WERI-Rb-1 (cell line): ENCODE results near the gene CDHR1.

Experiments used
- DNase-seq: peaks from one replicate; pipeline ENCODE4 v3.0.0-alpha.2; 2020
- H3K27ac ChIP-seq: fragments of 250-450 bp; sonication (Bioruptor Pico); 2 replicates; pipeline ENCODE4 v1.5.1; 2020; ENCODE audit warnings: mild to moderate bottlenecking, moderate library complexity
- H3K27me3 ChIP-seq: fragments of 250-450 bp; sonication (Bioruptor Pico); 2 replicates; pipeline ENCODE4 v1.5.1; 2021; ENCODE audit warnings: mild to moderate bottlenecking, low read depth, moderate library complexity; ENCODE audit not compliant: insufficient read depth, severe bottlenecking
- H3K36me3 ChIP-seq: fragments of 250-450 bp; sonication (Bioruptor Pico); 2 replicates; pipeline ENCODE4 v1.5.1; 2020; ENCODE audit warnings: mild to moderate bottlenecking, moderate library complexity
- H3K4me3 ChIP-seq: 2 replicates; pipeline ENCODE4 v1.5.1; 2011; ENCODE audit warnings: low read depth, mild to moderate bottlenecking, control low read depth, low read length
- H3K9me3 ChIP-seq: fragments of 250-450 bp; sonication (Bioruptor Pico); 2 replicates; pipeline ENCODE4 v1.5.1; 2021; ENCODE audit warnings: mild to moderate bottlenecking, moderate library complexity; ENCODE audit not compliant: severe bottlenecking
- TF ChIP-seq, protein P1 (sequence below): IDR thresholded peaks from 2 replicates; pipeline ENCODE4 v1.5.1; 2011; ENCODE audit warnings: low read depth, mild to moderate bottlenecking, control low read depth, inconsistent platforms, low read length

Gene CDHR1

DNA sequence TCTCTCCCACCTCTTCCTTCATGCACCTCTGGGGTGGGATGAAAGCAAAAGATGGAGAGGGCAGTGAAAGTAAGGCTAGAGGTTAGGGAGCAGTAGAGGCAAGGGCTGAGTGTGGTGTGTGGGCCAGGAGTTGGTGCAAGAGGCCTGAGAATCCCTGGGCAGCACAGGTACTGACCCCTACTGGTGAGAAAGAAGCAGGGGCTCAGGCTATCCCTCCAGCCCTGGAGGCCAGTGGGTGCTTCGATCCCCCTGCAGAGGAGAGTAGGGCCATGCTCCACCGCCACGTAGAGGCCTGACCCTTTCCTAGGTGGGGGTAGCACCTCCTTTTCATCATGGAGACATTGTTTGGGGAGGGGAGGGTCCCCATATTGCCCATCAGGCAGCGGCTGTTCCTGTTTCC is 9.8 kb downstream of the CDHR1 start:
- Histone ChIP-seq H3K9me3 (no peaks in the 10 kb centered on the region), H3K27me3 (no peaks in the 10 kb centered on the region), H3K4me3 (no peak overlapping the region), H3K36me3 (peaks cover 96% of the 10 kb centered on the region), H3K27ac (no peak overlapping the region)
- DNase-seq = peak; percentile 61
- TF ChIP-seq, protein P1, sequence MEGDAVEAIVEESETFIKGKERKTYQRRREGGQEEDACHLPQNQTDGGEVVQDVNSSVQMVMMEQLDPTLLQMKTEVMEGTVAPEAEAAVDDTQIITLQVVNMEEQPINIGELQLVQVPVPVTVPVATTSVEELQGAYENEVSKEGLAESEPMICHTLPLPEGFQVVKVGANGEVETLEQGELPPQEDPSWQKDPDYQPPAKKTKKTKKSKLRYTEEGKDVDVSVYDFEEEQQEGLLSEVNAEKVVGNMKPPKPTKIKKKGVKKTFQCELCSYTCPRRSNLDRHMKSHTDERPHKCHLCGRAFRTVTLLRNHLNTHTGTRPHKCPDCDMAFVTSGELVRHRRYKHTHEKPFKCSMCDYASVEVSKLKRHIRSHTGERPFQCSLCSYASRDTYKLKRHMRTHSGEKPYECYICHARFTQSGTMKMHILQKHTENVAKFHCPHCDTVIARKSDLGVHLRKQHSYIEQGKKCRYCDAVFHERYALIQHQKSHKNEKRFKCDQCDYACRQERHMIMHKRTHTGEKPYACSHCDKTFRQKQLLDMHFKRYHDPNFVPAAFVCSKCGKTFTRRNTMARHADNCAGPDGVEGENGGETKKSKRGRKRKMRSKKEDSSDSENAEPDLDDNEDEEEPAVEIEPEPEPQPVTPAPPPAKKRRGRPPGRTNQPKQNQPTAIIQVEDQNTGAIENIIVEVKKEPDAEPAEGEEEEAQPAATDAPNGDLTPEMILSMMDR = peak; percentile 96

DNA sequence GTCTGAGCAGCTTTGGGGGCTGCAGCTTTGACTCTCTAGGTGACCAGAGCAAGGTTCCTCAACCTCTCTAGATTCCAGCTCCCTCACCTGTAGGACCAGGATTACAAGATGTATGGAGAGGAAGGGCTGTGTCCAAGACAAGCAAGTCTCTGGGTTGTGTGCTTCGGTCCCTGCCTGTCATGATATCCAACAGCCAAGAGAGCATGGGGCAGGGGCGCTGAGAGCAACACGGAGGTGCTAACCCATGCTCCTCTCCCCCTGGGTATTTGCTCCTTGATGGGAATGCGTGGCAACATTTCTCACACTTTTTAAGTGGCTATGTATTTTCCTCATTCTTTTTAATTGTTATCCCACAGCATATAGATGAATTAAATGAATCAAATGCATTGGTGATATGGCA is 10.3 kb downstream of the CDHR1 start:
- Histone ChIP-seq H3K27ac (no peak overlapping the region), H3K27me3 (no peaks in the 10 kb centered on the region), H3K9me3 (no peaks in the 10 kb centered on the region), H3K36me3 (peaks cover 95% of the 10 kb centered on the region), H3K4me3 (no peak overlapping the region)
- TF ChIP-seq, protein P1 = no peak
- DNase-seq = no peak

GRCh38 chr10:84205049-84205852 is 10.9 kb downstream of the CDHR1 start:
- H3K27ac ChIP-seq = no peak overlapping the region

GRCh38 chr10:84205853-84206525 is 11.7 kb downstream of the CDHR1 start:
- Histone ChIP-seq H3K4me3 (no peak overlapping the region), H3K27ac (no peak overlapping the region), H3K36me3 (peaks cover 94% of the 10 kb centered on the region), H3K9me3 (no peaks in the 10 kb centered on the region), H3K27me3 (no peaks in the 10 kb centered on the region)
- TF ChIP-seq, protein P1 = no peak
- DNase-seq = no peak

More at GRCh38 chr10:84205049-84205852, 10.9 kb downstream of the CDHR1 start:
- DNase-seq = peak; percentile 83
- Histone ChIP-seq H3K36me3 (peaks cover 94% of the 10 kb centered on the region), H3K4me3 (no peak overlapping the region), H3K27me3 (no peaks in the 10 kb centered on the region), H3K9me3 (no peaks in the 10 kb centered on the region)
- TF ChIP-seq, protein P1 = peak; percentile 95

DNA sequence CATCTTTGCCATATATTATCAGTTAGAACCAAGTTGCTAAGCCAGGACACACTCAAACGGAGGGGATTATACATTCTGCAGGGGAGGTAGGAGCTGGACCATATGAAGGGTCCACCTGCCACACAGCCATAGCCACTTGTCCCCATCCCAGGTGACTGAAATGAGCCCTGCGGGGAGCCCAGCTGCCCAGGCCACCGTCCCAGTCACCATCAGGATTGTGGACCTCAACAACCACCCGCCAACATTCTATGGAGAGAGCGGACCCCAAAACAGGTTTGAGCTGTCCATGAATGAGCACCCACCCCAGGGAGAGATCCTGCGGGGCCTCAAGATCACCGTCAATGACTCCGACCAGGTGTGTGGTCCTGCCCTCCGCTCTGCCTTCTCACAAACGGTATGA is 13.7 kb downstream of the CDHR1 start:
- Histone ChIP-seq H3K4me3 (no peak overlapping the region), H3K36me3 (peaks cover 92% of the 10 kb centered on the region), H3K9me3 (no peaks in the 10 kb centered on the region), H3K27ac (no peak overlapping the region), H3K27me3 (no peaks in the 10 kb centered on the region)
- TF ChIP-seq, protein P1 = no peak
- DNase-seq = no peak
